HUDEP-2 (cell line): ENCODE measurements around the gene FBLN7.

Source experiments
- DNase-seq, 76 experiments: peaks; one replicate each; lab custom pipeline; 2025; ENCODE audit not compliant: unreplicated experiment in 76 of 76; lab: John Stamatoyannopoulos, UW

The FBLN7 gene

GRCh38 chr2:112217854-112218253 is 79.7 kb downstream of the FBLN7 start:
- DNase-seq, result no peak

- no peak for DNase-seq
Observed at GRCh38 chr2:112220186-112220585, 82.0 kb downstream of the FBLN7 start.

- DNase-seq, result no peak
Observed at GRCh38 chr2:112220831-112221230, 82.6 kb downstream of the FBLN7 start.

GRCh38 chr2:112229348-112229747 is 91.2 kb downstream of the FBLN7 start:
- DNase-seq, result peak in 73 of 76 experiments; percentile 35 to 96 (median 78)

GRCh38 chr2:112230371-112230770 is 92.2 kb downstream of the FBLN7 start:
- no peak for DNase-seq
